GM23248 (cell line): Measurements from ENCODE around the gene IL1RAPL1. TPM values are rescaled to one million over a fixed set of nuclear protein-coding genes. Genes with fewer than 3 reads are reported as not detected.

ENCODE experiments used
- DNase-seq: peaks from one replicate; pipeline ENCODE4 v3.0.0-alpha.2; 2015
- H2AFZ ChIP-seq: fragments of 200-600 bp; sonication (generic); 2 replicates; pipeline ENCODE4 v1.6.1; 2016; ENCODE audit warnings: antibody characterized with exemption
- H3F3A ChIP-seq: fragments of 200-600 bp; sonication (generic); 2 replicates; pipeline ENCODE4 v1.6.1; 2016; ENCODE audit warnings: mild to moderate bottlenecking, antibody characterized with exemption, mixed run types; ENCODE audit not compliant: insufficient read depth
- H3K27ac ChIP-seq: fragments of 200-600 bp; sonication (generic); 2 replicates; pipeline ENCODE4 v1.5.1; 2016; ENCODE audit warnings: mild to moderate bottlenecking
- H3K27me3 ChIP-seq: fragments of 200-600 bp; sonication (generic); replicated peaks from 2 replicates; pipeline ENCODE4 v1.6.1; 2016; ENCODE audit warnings: mild to moderate bottlenecking; ENCODE audit not compliant: insufficient read depth
- H3K36me3 ChIP-seq: fragments of 200-600 bp; sonication (generic); 2 replicates; pipeline ENCODE4 v1.6.1; 2016; ENCODE audit warnings: low read depth, mild to moderate bottlenecking
- H3K4me1 ChIP-seq: fragments of 200-600 bp; sonication (generic); 2 replicates; pipeline ENCODE4 v1.6.1; 2016; ENCODE audit warnings: mild to moderate bottlenecking; ENCODE audit not compliant: insufficient read depth
- H3K4me2 ChIP-seq: fragments of 200-600 bp; sonication (generic); one replicate; pipeline ENCODE4 v1.6.1; 2016; ENCODE audit warnings: mild to moderate bottlenecking; ENCODE audit not compliant: unreplicated experiment
- H3K4me3 ChIP-seq: fragments of 200-600 bp; sonication (generic); 2 replicates; pipeline ENCODE4 v1.5.1; 2016; ENCODE audit warnings: mild to moderate bottlenecking
- H3K79me2 ChIP-seq: fragments of 200-600 bp; sonication (generic); 2 replicates; pipeline ENCODE4 v1.6.1; 2016; ENCODE audit warnings: mild to moderate bottlenecking; ENCODE audit not compliant: insufficient read depth
- H3K9ac ChIP-seq: fragments of 200-600 bp; sonication (generic); 2 replicates; pipeline ENCODE4 v1.6.1; 2016; ENCODE audit warnings: mild to moderate bottlenecking
- H3K9me2 ChIP-seq: fragments of 200-600 bp; sonication (generic); 2 replicates; pipeline ENCODE4 v1.6.1; 2016; ENCODE audit warnings: mixed run types, mild to moderate bottlenecking, moderate library complexity; ENCODE audit not compliant: insufficient read depth
- H3K9me3 ChIP-seq: fragments of 200-600 bp; sonication (generic); one replicate; pipeline ENCODE4 v1.6.1; 2017; ENCODE audit warnings: low read depth
- H4K20me1 ChIP-seq: fragments of 200-600 bp; sonication (generic); 2 replicates; pipeline ENCODE4 v1.6.0; 2016; ENCODE audit not compliant: insufficient read depth
- EZH2 ChIP-seq: fragments of 200-600 bp; sonication (generic); IDR thresholded peaks from 2 replicates; pipeline ENCODE4 v1.6.1; 2018; ENCODE audit warnings: antibody characterized with exemption, mild to moderate bottlenecking; ENCODE audit not compliant: insufficient read depth, poor library complexity, severe bottlenecking
- EZH2phosphoT487 ChIP-seq: fragments of 200-600 bp; sonication (generic); IDR thresholded peaks from 2 replicates; pipeline ENCODE4 v1.6.1; 2018; ENCODE audit warnings: antibody characterized with exemption, moderate library complexity, mild to moderate bottlenecking, low read depth; ENCODE audit not compliant: insufficient read depth
- WGBS, 2 experiments: methylation state at CpG; one replicate each; pipeline ENCODE4 v1.1.6; 2015 to 2017; ENCODE audit warnings: low lambda C conversion rate in 2 of 2, low coverage in 1 of 2; ENCODE audit errors: missing lambda C conversion rate in 2 of 2; 5-methylcytosine and 5-hydroxymethylcytosine counted together
- in situ Hi-C: fragments of 300-500 bp; cut with MboI; formaldehyde crosslinking; loops from 2 replicates; pipeline ENCODE4 v1.15.0; 2020
- polyA plus RNA-seq: library from polyadenylated mRNA; unstranded; fragments of >200 nt; fragmentation: Nextera tagmentation; extraction: Ambion mirVana; gene quantifications from 2 replicates; pipeline ENCODE4 v1.2.1, GENCODE V29; 2016
- total RNA-seq: library from RNA; depleted of rRNA; stranded (reverse); fragments of >200 nt; shearing (Covaris generic); gene quantifications from 2 replicates; pipeline ENCODE4 v1.2.3, GENCODE V29; 2014

The IL1RAPL1 gene
- total and polyA plus RNA-seq, 2 experiments from 2014 or later: not detected

- 0% methylated on average over 1 of the region's 1 CpG for WGBS, 2 experiments
- Histone ChIP-seq H3K4me3 (no peak overlapping the region), H3K79me2 (no peaks in the 10 kb centered on the region), H2AFZ (no peak overlapping the region), H3K9me3 (no peaks in the 10 kb centered on the region), H3K27ac (no peak overlapping the region), H3K9me2 (no peaks in the 10 kb centered on the region), H3F3A (no peaks in the 10 kb centered on the region), H3K4me2 (no peak overlapping the region), H4K20me1 (no peaks in the 10 kb centered on the region), H3K36me3 (no peaks in the 10 kb centered on the region), H3K9ac (no peak overlapping the region), H3K27me3 (no peaks in the 10 kb centered on the region), H3K4me1 (no peaks in the 10 kb centered on the region)
- in situ Hi-C loops: no loop called here
- TF ChIP-seq EZH2: no peak
- no peak for TF ChIP-seq EZH2phosphoT487
- DNase-seq: no peak
Measured at GRCh38 chrX:29948653-29949052, 1361.4 kb downstream of the IL1RAPL1 start.

- no peak overlapping the region for H3K4me3 ChIP-seq
- H3K36me3 ChIP-seq: no peaks in the 10 kb centered on the region
- H3K9ac ChIP-seq: no peak overlapping the region
- no peak overlapping the region for H2AFZ ChIP-seq
- no peak for DNase-seq
- no peaks in the 10 kb centered on the region for H3K9me2 ChIP-seq
- 19 to 30% methylated on average over 3 of the region's 3 CpGs for whole genome bisulfite sequencing, 2 experiments
- H3F3A ChIP-seq: no peaks in the 10 kb centered on the region
- H3K79me2 ChIP-seq: no peaks in the 10 kb centered on the region
- in situ Hi-C loops: no loop called here
- no peak overlapping the region for H3K4me2 ChIP-seq
- H3K4me1 ChIP-seq: no peaks in the 10 kb centered on the region
- H3K9me3 ChIP-seq: no peaks in the 10 kb centered on the region
- H4K20me1 ChIP-seq: no peaks in the 10 kb centered on the region
- H3K27ac ChIP-seq: no peak overlapping the region
- no peak for TF ChIP-seq EZH2
- TF ChIP-seq EZH2phosphoT487: no peak
- no peaks in the 10 kb centered on the region for H3K27me3 ChIP-seq
Measured at GRCh38 chrX:29952016-29952415, 1364.8 kb downstream of the IL1RAPL1 start.

- H3K9ac ChIP-seq: no peak overlapping the region
- no peaks in the 10 kb centered on the region for H3K79me2 ChIP-seq
- H4K20me1 ChIP-seq: no peaks in the 10 kb centered on the region
- H3K27me3 ChIP-seq: no peaks in the 10 kb centered on the region
- no peaks in the 10 kb centered on the region for H3F3A ChIP-seq
- no peaks in the 10 kb centered on the region for H3K36me3 ChIP-seq
- no peak for TF ChIP-seq EZH2phosphoT487
- TF ChIP-seq EZH2: no peak
- H2AFZ ChIP-seq: no peak overlapping the region
- H3K4me1 ChIP-seq: no peaks in the 10 kb centered on the region
- H3K4me2 ChIP-seq: no peak overlapping the region
- no peaks in the 10 kb centered on the region for H3K9me3 ChIP-seq
- WGBS, 2 experiments: 2 to 3% methylated on average over 2 of the region's 2 CpGs
- in situ Hi-C loops: no loop called here
- no peak overlapping the region for H3K27ac ChIP-seq
- no peak overlapping the region for H3K4me3 ChIP-seq
- no peaks in the 10 kb centered on the region for H3K9me2 ChIP-seq
- DNase-seq: no peak
Measured at GRCh38 chrX:29962061-29962460, 1374.8 kb downstream of the IL1RAPL1 start.

GRCh38 chrX:29965634-29966033, 1378.4 kb downstream of the IL1RAPL1 start:
- no peak overlapping the region for H3K4me2 ChIP-seq
- no peaks in the 10 kb centered on the region for H3K36me3 ChIP-seq
- H4K20me1 ChIP-seq: no peaks in the 10 kb centered on the region
- H3K9ac ChIP-seq: no peak overlapping the region
- TF ChIP-seq EZH2phosphoT487: no peak
- TF ChIP-seq EZH2: no peak
- no peak overlapping the region for H2AFZ ChIP-seq
- no peaks in the 10 kb centered on the region for H3K9me3 ChIP-seq
- H3K4me3 ChIP-seq: no peak overlapping the region
- 5 to 8% methylated on average over 1 of the region's 1 CpG for whole genome bisulfite sequencing, 2 experiments
- no peaks in the 10 kb centered on the region for H3K9me2 ChIP-seq
- H3K79me2 ChIP-seq: no peaks in the 10 kb centered on the region
- no peak for DNase-seq
- no peak overlapping the region for H3K27ac ChIP-seq
- in situ Hi-C loops: no loop called here
- H3K27me3 ChIP-seq: no peaks in the 10 kb centered on the region
- no peaks in the 10 kb centered on the region for H3K4me1 ChIP-seq
- no peaks in the 10 kb centered on the region for H3F3A ChIP-seq

GRCh38 chrX:29992083-29992482, 1404.8 kb downstream of the IL1RAPL1 start:
- H3K4me1 ChIP-seq: no peaks in the 10 kb centered on the region
- DNase-seq: no peak
- no peaks in the 10 kb centered on the region for H4K20me1 ChIP-seq
- no peak overlapping the region for H3K9ac ChIP-seq
- H2AFZ ChIP-seq: no peak overlapping the region
- WGBS, 2 experiments: 37% methylated on average over 3 of the region's 3 CpGs
- in situ Hi-C loops: no loop called here
- H3K4me3 ChIP-seq: no peak overlapping the region
- no peak for TF ChIP-seq EZH2phosphoT487
- no peak for TF ChIP-seq EZH2
- H3F3A ChIP-seq: no peaks in the 10 kb centered on the region
- no peaks in the 10 kb centered on the region for H3K36me3 ChIP-seq
- no peak overlapping the region for H3K4me2 ChIP-seq
- no peak overlapping the region for H3K27ac ChIP-seq
- no peaks in the 10 kb centered on the region for H3K9me2 ChIP-seq
- H3K79me2 ChIP-seq: no peaks in the 10 kb centered on the region
- no peaks in the 10 kb centered on the region for H3K9me3 ChIP-seq
- no peaks in the 10 kb centered on the region for H3K27me3 ChIP-seq
